ENCODE data around the gene MON1A.

MON1A gene

GRCh38 chr3:49925485-49925884 lies 4.1 kb downstream of the MON1A start:
- TF ChIP-seq POLR2AphosphoS5 (IDR thresholded peaks at IDR 0.05; ENCODE audit: low read depth, low read length) = no peak
- TF ChIP-seq SIN3A (IDR thresholded peaks at IDR 0.05; ENCODE audit: borderline replicate concordance, insufficient read depth, low read length) = no peak
- no peak for TF ChIP-seq FOXP2 (optimal IDR thresholded peaks at IDR 0.05; ENCODE audit: borderline replicate concordance, extremely low read depth, extremely low read length, insufficient read depth)
- no peak for TF ChIP-seq REST (IDR thresholded peaks at IDR 0.05; ENCODE audit: insufficient read depth in 1 of 2, low read depth in 2 of 2, low read length in 2 of 2)

- no peak for TF ChIP-seq REST (IDR thresholded peaks at IDR 0.05; ENCODE audit: insufficient read depth in 1 of 2, low read depth in 2 of 2, low read length in 2 of 2)
- TF ChIP-seq POLR2AphosphoS5 (IDR thresholded peaks at IDR 0.05; ENCODE audit: low read depth, low read length) = no peak
- TF ChIP-seq FOXP2 (optimal IDR thresholded peaks at IDR 0.05; ENCODE audit: borderline replicate concordance, extremely low read depth, extremely low read length, insufficient read depth) = no peak
- TF ChIP-seq SIN3A (IDR thresholded peaks at IDR 0.05; ENCODE audit: borderline replicate concordance, insufficient read depth, low read length) = no peak
- TF ChIP-seq TAF1 (IDR thresholded peaks at IDR 0.05; ENCODE audit: borderline replicate concordance, insufficient read depth, low read length) = no peak
Measured at GRCh38 chr3:49924683-49925082, 4.9 kb downstream of the MON1A start.

DNA sequence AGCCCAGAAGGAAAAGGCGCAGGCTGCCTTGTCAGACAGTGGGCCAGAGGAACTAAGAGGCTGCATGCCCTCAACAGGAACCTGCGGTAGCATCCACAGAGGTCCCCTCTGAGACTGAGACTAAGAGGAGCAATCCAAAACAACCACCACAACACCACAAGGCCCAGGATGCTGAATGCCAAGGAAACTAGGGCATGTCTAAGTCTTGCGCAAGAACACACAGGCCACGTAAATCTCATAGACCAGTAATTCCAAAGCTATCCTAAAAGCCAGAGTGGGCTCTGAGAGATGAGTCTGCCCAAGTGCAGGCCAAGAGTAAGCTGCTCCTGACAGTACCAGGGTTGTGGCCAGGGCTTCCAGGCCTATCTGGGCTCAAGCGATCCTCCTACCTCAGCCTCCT lies 12.9 kb downstream of the MON1A start:
- TF ChIP-seq SIN3A (IDR thresholded peaks at IDR 0.05; ENCODE audit: borderline replicate concordance, insufficient read depth, low read length) = no peak
- TF ChIP-seq POLR2AphosphoS5 (IDR thresholded peaks at IDR 0.05; ENCODE audit: low read depth, low read length) = no peak
- no peak for TF ChIP-seq TAF1 (IDR thresholded peaks at IDR 0.05; ENCODE audit: borderline replicate concordance, insufficient read depth, low read length)
- no peak for TF ChIP-seq FOXP2 (optimal IDR thresholded peaks at IDR 0.05; ENCODE audit: borderline replicate concordance, extremely low read depth, extremely low read length, insufficient read depth)
- no peak for TF ChIP-seq REST (IDR thresholded peaks at IDR 0.05; ENCODE audit: insufficient read depth in 1 of 2, low read depth in 2 of 2, low read length in 2 of 2)

DNA sequence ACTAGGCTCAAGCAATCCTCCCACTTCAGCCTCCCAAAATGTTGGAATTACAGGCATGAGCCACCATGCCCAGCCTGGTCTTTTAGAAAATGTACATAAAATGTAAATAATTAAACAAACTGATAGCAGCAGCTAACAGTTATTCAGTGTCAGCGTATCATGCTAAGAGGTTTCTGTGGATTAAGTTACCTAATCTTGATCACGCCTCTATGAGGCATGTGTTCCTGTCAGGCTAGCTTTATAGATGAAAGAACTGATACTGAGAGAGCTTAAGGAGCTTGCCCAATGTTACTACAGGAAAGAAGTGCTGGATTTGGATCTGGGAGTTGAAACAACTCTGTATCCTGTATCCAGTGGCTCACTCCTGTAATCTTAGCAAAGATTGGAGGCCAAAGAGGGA lies 14.7 kb downstream of the MON1A start:
- no peak for TF ChIP-seq POLR2AphosphoS5 (IDR thresholded peaks at IDR 0.05; ENCODE audit: low read depth, low read length)
- TF ChIP-seq FOXP2 (optimal IDR thresholded peaks at IDR 0.05; ENCODE audit: borderline replicate concordance, extremely low read depth, extremely low read length, insufficient read depth) = no peak
- no peak for TF ChIP-seq REST (IDR thresholded peaks at IDR 0.05; ENCODE audit: insufficient read depth in 1 of 2, low read depth in 2 of 2, low read length in 2 of 2)
- no peak for TF ChIP-seq TAF1 (IDR thresholded peaks at IDR 0.05; ENCODE audit: borderline replicate concordance, insufficient read depth, low read length)
- no peak for TF ChIP-seq SIN3A (IDR thresholded peaks at IDR 0.05; ENCODE audit: borderline replicate concordance, insufficient read depth, low read length)

DNA sequence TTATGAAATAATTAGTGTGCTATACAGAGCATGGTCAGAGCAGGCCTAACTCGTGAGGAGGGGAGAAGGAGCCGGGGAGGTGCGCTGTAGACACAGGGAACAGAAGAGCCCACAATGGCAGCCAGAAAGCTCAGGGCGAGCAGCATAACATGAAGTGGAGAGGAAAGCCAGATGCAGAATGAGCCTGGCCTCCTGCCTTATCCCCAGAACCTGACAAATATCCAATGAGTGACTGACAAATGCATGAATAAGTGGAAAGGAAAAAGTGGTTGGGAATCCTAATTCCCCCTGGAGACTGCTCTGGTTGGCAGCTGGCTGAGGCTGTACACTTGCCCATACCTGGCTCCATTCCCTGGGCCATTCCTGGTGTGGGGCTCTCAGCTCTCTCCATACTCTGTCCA lies 16.7 kb downstream of the MON1A start:
- TF ChIP-seq TAF1 (IDR thresholded peaks at IDR 0.05; ENCODE audit: borderline replicate concordance, insufficient read depth, low read length) (no peak), POLR2AphosphoS5 (IDR thresholded peaks at IDR 0.05; ENCODE audit: low read depth, low read length) (no peak), SIN3A (IDR thresholded peaks at IDR 0.05; ENCODE audit: borderline replicate concordance, insufficient read depth, low read length) (no peak), REST (IDR thresholded peaks at IDR 0.05; ENCODE audit: insufficient read depth in 1 of 2, low read depth in 2 of 2, low read length in 2 of 2) (no peak), FOXP2 (optimal IDR thresholded peaks at IDR 0.05; ENCODE audit: borderline replicate concordance, extremely low read depth, extremely low read length, insufficient read depth) (no peak)

All from PFSK-1 (cell line).